Effector memory CD4-positive, alpha-beta T cell (primary cell): ENCODE results near the gene LENG9.
"Not testable (repeated sequence)": the region's sequence is repeated elsewhere in the genome, so short reads cannot be mapped to it uniquely, and the experiment has no call there.

ENCODE experiments used
- DNase-seq, 3 donors: peaks; one replicate each; pipeline ENCODE4 v3.0.0-alpha.2; 2020
- H3K27ac ChIP-seq: 2 replicates; pipeline ENCODE4 v1.7.0; 2013; ENCODE audit warnings: mild to moderate bottlenecking, low read length, moderate library complexity; ENCODE audit not compliant: insufficient read depth, poor library complexity, severe bottlenecking
- H3K27me3 ChIP-seq: replicated peaks from 2 replicates; pipeline ENCODE4 v1.7.0; 2013; ENCODE audit warnings: mild to moderate bottlenecking, low read length; ENCODE audit not compliant: insufficient read depth, control insufficient read depth, poor library complexity, severe bottlenecking
- H3K36me3 ChIP-seq: 2 replicates; pipeline ENCODE4 v1.7.0; 2013; ENCODE audit warnings: mild to moderate bottlenecking, low read length, moderate library complexity; ENCODE audit not compliant: control insufficient read depth, insufficient read depth
- H3K4me1 ChIP-seq: 2 replicates; pipeline ENCODE4 v1.7.0; 2013; ENCODE audit warnings: low read length, mild to moderate bottlenecking; ENCODE audit not compliant: control insufficient read depth, insufficient read depth, poor library complexity, severe bottlenecking
- H3K4me3 ChIP-seq: 2 replicates; pipeline ENCODE4 v1.7.0; 2013; ENCODE audit warnings: low read length, low read depth, mild to moderate bottlenecking; ENCODE audit not compliant: insufficient read depth, poor library complexity, severe bottlenecking
- H3K9me3 ChIP-seq: 2 replicates; pipeline ENCODE4 v1.7.0; 2013; ENCODE audit warnings: mild to moderate bottlenecking, low read length, moderate library complexity; ENCODE audit not compliant: control insufficient read depth
- total RNA-seq, 3 donors: gene quantifications; one replicate each; lab custom pipeline; 2026; lab: John Stamatoyannopoulos, UW

The LENG9 gene
- total RNA-seq = 6.9 to 9.7 (median 7.7) reads per million in 3 donors

- Histone ChIP-seq H3K36me3 (peaks cover 28% of the 10 kb centered on the region), H3K27me3 (no peaks in the 10 kb centered on the region), H3K27ac (peak within 1 kb of the TSS; percentile 80), H3K4me1 (peaks cover 25% of the 10 kb centered on the region), H3K9me3 (no peaks in the 10 kb centered on the region), H3K4me3 (peak within 1 kb of the TSS; percentile 71)
- DNase-seq = peak; percentile 91 to 93 (median 92)
Observed at GRCh38 chr19:54463531-54464043, at the start of gene LENG9. Gene LENG9 (minus strand): TSS chr19:54463778. CDS start chr19:54463526, 252 bp downstream.

DNA sequence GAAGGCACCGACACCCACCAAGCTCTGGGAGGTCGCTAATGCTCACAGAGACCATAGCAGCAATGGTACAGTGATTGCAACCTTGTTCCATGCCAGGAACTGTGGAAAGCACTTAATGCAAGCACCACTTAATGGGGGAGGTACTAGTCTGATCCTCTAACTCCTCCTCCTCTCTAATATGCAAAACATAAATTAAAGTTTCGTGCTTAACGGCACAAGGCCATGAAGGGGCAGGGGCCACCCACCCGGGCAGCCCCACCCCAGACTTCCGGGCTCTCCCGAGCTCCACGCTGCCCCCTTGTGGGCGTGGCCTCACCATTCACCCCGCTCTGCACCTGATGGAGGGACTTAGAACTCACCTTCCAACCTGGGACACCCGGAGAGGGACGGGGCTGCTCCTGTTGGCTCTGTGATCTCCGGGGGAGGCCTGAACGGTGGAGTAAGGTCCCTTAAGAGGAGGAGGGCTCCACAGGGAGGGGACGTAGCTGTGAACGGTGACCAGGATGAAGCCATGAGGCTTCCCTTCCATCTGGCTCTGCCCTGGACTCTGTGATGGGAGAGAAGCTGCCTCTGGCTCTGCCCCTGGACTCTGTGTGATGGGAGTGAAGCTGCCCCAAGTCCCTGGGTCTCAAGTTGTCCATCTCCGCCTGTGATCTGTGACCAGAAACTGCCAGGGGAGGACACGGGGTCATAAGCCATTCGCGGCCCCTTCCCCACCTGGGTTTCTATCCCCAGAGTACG lies 45.8 kb upstream of the LENG9 start:
- not testable (repeated sequence) for H3K36me3 ChIP-seq, DNase-seq, H3K9me3 ChIP-seq, H3K27ac ChIP-seq, H3K4me1 ChIP-seq, H3K4me3 ChIP-seq, H3K27me3 ChIP-seq

GRCh38 chr19:54508487-54508886 lies 44.9 kb upstream of the LENG9 start:
- not testable (repeated sequence) for DNase-seq, H3K36me3 ChIP-seq, H3K4me3 ChIP-seq, H3K9me3 ChIP-seq, H3K4me1 ChIP-seq, H3K27me3 ChIP-seq, H3K27ac ChIP-seq

GRCh38 chr19:54507824-54508223 lies 44.2 kb upstream of the LENG9 start:
- Histone ChIP-seq H3K4me3 (no peak overlapping the region), H3K27me3 (peaks cover under 1% of the 10 kb centered on the region), H3K4me1 (no peaks in the 10 kb centered on the region), H3K36me3 (no peaks in the 10 kb centered on the region), H3K27ac (no peak overlapping the region), H3K9me3 (no peaks in the 10 kb centered on the region)
- no peak for DNase-seq

GRCh38 chr19:54507038-54507717 lies 43.6 kb upstream of the LENG9 start:
- not testable (repeated sequence) for H3K9me3 ChIP-seq, H3K27ac ChIP-seq, H3K4me3 ChIP-seq, H3K27me3 ChIP-seq, DNase-seq, H3K36me3 ChIP-seq, H3K4me1 ChIP-seq

GRCh38 chr19:54506079-54506478 lies 42.5 kb upstream of the LENG9 start:
- no peaks in the 10 kb centered on the region for H3K9me3 ChIP-seq
- H3K36me3 ChIP-seq = no peaks in the 10 kb centered on the region
- peaks cover 2% of the 10 kb centered on the region for H3K27me3 ChIP-seq
- no peak for DNase-seq
- no peaks in the 10 kb centered on the region for H3K4me1 ChIP-seq
- H3K4me3 ChIP-seq = no peak overlapping the region
- H3K27ac ChIP-seq = no peak overlapping the region

DNA sequence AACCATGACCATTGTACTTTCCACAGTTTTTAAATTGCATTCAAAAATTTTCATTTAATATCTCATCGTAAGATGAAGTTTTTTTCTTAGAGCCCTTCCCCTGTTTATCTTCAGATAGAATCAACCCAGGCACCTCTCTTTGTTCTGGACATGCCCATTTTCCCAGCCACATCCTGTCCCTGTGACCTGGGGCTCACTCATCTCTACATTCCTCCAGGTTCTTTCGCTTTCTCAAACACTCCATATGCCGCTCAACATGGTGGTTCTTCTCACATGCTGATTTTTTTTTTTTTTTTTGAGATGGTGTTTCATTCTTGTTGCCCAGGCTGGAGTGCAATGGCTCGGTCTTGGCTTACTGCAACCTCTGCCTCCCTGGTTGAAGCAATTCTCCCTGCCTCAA lies 42.0 kb upstream of the LENG9 start:
- H3K9me3 ChIP-seq, H3K36me3 ChIP-seq, H3K27me3 ChIP-seq, H3K27ac ChIP-seq, H3K4me3 ChIP-seq, H3K4me1 ChIP-seq, DNase-seq: not testable (repeated sequence)

DNA sequence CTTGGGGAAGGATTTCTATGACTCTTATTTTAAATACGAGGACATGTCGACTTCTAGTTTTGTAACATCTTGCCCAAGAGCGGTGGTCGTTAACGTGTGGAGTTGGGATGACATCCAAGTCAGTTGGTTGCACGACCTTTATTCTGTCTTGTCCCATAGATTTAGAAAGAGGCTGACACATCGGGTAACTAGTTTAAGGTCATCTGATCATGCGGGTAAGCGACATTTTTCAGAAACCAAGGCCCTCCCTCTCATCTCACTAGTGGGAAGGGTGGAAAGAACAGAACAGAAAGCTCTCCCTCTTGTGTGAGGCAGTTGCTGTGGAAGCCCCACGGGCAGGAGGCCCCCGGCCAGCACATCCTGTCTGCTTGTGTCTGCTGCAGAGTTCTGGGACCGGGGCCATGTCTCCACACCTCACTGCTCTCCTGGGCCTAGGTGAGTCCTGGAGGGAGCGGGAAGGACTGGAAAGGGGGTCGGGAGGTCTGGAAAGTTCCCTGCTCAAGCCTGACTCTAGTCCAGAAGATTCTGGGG lies 39.0 kb upstream of the LENG9 start, which contains the start of gene LAIR2:
Gene LAIR2, plus strand, starts transcription at position 314 of the 531 bp plus-strand sequence. Its CDS starts 88 bp downstream, at position 402.
- no peak for DNase-seq
- no peak within 1 kb of the TSS for H3K27ac ChIP-seq
- H3K27me3 ChIP-seq = peaks cover 2% of the 10 kb centered on the region
- H3K4me3 ChIP-seq = no peak within 1 kb of the TSS
- H3K4me1 ChIP-seq = no peaks in the 10 kb centered on the region
- H3K9me3 ChIP-seq = no peaks in the 10 kb centered on the region
- H3K36me3 ChIP-seq = no peaks in the 10 kb centered on the region

- not testable (repeated sequence) for DNase-seq, H3K4me3 ChIP-seq, H3K9me3 ChIP-seq, H3K36me3 ChIP-seq, H3K27ac ChIP-seq, H3K4me1 ChIP-seq, H3K27me3 ChIP-seq
Observed at GRCh38 chr19:54498451-54498772, 34.8 kb upstream of the LENG9 start.
